ENCODE results near the gene SLC7A9.
"Not testable (repeated sequence)": the region's sequence is repeated elsewhere in the genome, so short reads cannot be mapped to it uniquely, and the experiment has no call there.

The SLC7A9 gene

GRCh38 chr19:32864318-32865007 lies 5.1 kb downstream of the SLC7A9 start:
- DNase-seq (ENCODE audit: low read depth in 2 of 3, low spot score in 2 of 3) = no peak

- no peak for DNase-seq (ENCODE audit: low read depth in 2 of 3, low spot score in 2 of 3)
Observed at GRCh38 chr19:32863841-32864240, 5.7 kb downstream of the SLC7A9 start.

DNA sequence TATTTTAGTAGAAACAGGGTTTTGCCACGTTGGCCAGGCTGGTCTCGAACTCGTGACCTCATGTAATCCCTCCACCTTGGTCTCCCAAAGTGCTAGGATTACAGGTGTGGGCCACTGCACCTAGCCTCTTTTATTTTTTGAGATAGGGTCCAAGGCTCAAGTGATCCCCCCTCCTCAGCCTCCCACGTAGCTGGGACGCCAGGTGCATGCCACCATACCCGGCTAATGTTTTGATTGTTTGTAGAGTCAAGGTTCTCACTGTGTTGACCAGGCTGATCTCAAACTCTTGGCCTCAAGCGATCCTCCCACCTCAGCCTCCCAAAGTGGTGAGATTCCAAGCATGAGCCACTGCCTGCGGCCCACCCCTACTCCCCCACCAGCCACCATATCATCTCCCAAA lies 6.3 kb downstream of the SLC7A9 start:
- no peak for DNase-seq (ENCODE audit: low read depth in 2 of 3, low spot score in 2 of 3)

- DNase-seq (ENCODE audit: low read depth in 2 of 3, low spot score in 2 of 3) = no peak
Observed at GRCh38 chr19:32862741-32863140, 6.8 kb downstream of the SLC7A9 start.

DNA sequence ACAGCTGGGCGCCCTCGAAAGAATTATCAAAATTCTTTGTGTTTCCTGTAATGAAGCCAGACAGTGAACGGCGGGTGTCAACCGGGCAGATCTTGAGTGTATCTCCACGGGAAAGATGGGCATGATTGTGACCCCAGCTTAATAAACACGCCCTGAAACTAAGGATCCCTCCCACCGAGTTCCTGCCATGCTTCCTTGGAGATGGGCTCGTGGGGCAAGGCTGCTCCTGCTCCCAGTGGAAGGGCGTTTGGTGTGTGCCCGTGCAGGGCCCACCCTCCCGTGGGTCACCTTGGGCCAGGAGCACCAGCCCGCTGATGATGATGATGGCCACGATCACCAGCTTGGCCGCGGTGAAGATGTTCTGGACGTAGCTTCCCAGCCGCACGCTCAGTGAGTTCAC lies 7.4 kb downstream of the SLC7A9 start:
- no peak for DNase-seq (ENCODE audit: low read depth in 2 of 3, low spot score in 2 of 3)

DNA sequence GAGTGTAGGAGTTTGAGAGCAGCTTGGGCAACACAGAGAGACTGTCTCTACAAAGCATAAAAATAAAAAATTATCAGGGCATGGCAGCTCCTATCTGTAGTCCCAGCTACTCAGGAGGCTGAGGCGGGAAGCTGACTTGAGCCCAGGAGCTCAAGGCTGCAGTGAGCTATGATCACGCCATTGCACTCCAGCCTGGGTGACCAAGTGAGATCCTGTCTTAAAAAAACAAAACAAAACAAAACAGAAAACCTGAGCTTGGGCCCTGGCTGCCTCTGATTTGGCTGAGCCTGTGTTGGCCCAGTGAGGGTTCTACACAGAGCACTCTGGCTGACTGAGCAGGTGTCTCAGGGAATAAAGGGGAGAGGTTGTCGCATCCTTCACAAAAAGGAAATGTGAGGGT lies 8.0 kb downstream of the SLC7A9 start:
- no peak for DNase-seq (ENCODE audit: low read depth in 2 of 3, low spot score in 2 of 3)

DNA sequence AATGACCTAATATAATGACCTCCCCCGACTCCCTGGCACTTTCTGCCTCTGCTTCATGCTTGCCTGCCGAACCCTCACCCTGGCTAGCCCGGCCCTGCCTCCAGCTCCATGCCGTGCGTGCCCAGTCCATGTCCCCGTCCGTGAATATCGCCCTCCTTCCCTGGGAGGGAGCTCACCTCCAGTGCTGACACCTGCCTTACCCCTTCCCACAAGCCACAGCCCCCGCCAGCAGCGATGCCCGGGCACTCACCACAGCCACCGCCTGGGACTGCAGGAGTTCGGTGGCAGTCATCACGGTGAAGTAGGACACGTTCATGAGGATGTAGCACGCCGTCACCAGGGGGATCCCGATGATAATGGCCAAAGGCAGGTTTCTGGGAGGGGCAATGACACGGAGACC lies 10.0 kb downstream of the SLC7A9 start:
- no peak for DNase-seq (ENCODE audit: low read depth in 2 of 3, low spot score in 2 of 3)

- no peak for DNase-seq (ENCODE audit: low read depth in 2 of 3, low spot score in 2 of 3)
Observed at GRCh38 chr19:32858559-32858958, 11.0 kb downstream of the SLC7A9 start.

- no peak for DNase-seq (ENCODE audit: low read depth in 2 of 3, low spot score in 2 of 3)
Observed at GRCh38 chr19:32858155-32858554, 11.4 kb downstream of the SLC7A9 start.

GRCh38 chr19:32857584-32857983 lies 12.0 kb downstream of the SLC7A9 start:
- no peak for DNase-seq (ENCODE audit: low read depth in 2 of 3, low spot score in 2 of 3)

- not testable (repeated sequence) for DNase-seq (ENCODE audit: low read depth in 2 of 3, low spot score in 2 of 3)
Observed at GRCh38 chr19:32856818-32857217, 12.7 kb downstream of the SLC7A9 start.

DNA sequence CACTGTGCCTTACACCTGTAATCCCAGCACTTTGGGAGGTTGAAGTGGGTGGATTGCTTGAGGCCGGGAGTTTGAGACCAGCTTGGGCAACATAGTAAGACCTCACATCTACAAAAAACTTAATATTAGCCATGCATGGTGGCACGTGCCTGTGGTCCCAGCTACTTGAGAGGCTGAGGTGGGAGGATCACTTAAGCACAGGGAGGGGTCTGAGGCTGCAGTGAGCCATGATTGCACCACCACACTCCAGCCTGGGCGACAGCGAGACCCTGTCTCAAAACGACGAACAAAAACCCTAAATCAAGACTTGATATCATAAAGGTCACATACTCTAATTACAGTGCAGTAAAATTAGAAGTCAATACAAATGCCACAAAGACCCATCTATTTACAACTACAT lies 17.4 kb downstream of the SLC7A9 start:
- DNase-seq (ENCODE audit: low read depth in 2 of 3, low spot score in 2 of 3) = no peak

DNA sequence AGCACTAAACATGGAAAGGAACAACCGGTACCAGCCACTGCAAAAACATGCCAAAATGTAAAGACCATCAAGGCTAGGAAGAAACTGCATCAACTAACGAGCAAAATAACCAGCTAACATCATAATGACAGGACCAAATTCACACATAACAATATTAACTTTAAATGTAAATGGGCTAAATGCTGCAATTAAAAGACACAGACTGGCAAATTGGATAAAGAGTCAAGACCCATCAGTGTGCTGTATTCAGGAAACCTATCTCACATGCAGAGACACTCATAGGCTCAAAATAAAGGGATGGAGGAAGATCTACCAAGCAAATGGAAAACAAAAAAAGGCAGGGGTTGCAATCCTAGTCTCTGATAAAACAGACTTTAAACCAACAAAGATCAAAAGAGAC lies 21.5 kb downstream of the SLC7A9 start:
- not testable (repeated sequence) for DNase-seq (ENCODE audit: low read depth in 2 of 3, low spot score in 2 of 3)

DNA sequence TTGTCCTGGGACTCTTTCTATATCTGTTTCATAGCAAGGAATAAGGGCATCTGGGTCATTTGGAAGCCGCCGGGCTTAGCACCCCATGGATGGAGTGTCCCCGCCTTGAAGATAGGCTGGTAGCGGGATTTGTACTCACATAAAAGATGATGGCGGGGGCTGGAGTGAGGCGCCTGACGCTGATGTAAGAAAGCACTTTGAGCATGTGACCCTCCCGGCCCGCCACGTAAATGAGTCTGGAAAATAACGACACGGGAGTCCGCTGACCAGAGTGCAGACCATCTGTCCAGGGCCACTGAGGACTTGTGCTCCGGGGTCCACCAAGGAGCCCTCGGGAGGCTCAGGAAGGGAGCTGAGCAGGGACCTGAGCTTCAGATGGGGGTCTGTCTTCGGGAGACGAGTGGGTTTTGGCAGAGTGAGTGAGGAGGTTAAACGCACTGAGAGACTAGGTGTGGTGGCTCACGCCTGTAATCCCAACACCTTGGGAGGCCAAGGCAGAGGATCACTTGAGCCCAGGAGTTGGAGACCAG lies 25.8 kb downstream of the SLC7A9 start:
- DNase-seq (ENCODE audit: low read depth in 2 of 3, low spot score in 2 of 3) = no peak

DNA sequence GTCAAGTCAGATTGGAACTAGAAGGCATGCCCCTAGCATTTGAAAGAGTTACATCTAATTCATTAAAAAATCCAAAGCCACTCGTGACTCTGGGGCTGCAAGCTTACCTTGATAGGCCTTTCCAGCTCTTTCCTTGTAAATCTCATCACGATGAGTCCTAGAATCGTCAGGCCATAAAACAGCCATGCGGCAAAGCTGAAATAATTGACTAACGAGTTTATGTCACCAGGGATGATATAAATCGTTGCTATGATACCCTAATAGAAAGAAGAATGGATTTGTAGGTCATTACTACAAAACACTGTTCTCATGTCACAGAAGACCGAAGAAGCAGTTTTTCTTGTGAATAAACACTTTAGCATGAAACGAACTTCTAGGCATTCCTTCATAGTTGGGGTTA lies 27.5 kb downstream of the SLC7A9 start:
- no peak for DNase-seq (ENCODE audit: low read depth in 2 of 3, low spot score in 2 of 3)

DNA sequence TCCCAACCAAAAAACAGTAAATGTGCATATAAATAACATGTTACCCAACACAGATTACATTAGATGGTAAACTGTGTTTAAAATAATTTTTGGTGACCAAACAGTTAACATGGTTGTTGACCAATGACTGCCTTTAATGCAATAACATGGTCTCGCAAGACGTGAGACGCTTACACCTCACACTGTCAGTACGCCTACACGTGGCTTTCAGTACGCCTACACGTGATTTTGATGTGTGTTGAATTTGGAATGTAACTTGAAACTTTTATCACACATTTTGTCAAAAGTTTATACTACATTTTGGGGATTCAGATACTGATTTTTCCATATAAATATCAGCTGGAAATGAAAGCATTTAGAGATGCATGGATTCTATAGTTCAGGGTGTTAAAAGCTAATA lies 32.0 kb downstream of the SLC7A9 start:
- no peak for DNase-seq (ENCODE audit: low read depth in 2 of 3, low spot score in 2 of 3)

DNA sequence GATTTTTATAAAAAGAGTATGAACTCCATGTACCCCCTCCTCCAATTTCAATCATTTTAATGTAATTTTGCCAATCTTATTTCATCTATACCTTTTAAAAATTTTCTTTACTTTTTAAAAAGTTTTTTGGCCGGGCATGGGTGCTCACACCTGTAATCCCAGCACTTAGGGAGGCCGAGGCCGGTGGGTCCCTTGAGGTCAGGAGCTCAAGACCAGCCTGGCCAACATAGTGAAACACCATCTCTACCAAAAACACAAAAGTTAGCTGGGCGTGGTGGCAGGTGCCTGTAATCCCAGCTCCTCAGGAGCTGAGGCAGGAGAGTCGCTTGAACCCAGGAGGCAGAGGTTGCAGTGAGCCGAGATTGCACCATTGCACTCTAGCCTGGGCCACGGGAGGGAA lies 36.2 kb downstream of the SLC7A9 start:
- DNase-seq (ENCODE audit: low read depth in 2 of 3, low spot score in 2 of 3) = not testable (repeated sequence)

GRCh38 chr19:32832825-32833224 lies 36.7 kb downstream of the SLC7A9 start:
- DNase-seq (ENCODE audit: low read depth in 2 of 3, low spot score in 2 of 3) = not testable (repeated sequence)

GRCh38 chr19:32832094-32832493 lies 37.5 kb downstream of the SLC7A9 start:
- not testable (repeated sequence) for DNase-seq (ENCODE audit: low read depth in 2 of 3, low spot score in 2 of 3)

GRCh38 chr19:32831611-32832010 lies 38.0 kb downstream of the SLC7A9 start:
- no peak for DNase-seq (ENCODE audit: low read depth in 2 of 3, low spot score in 2 of 3)

DNA sequence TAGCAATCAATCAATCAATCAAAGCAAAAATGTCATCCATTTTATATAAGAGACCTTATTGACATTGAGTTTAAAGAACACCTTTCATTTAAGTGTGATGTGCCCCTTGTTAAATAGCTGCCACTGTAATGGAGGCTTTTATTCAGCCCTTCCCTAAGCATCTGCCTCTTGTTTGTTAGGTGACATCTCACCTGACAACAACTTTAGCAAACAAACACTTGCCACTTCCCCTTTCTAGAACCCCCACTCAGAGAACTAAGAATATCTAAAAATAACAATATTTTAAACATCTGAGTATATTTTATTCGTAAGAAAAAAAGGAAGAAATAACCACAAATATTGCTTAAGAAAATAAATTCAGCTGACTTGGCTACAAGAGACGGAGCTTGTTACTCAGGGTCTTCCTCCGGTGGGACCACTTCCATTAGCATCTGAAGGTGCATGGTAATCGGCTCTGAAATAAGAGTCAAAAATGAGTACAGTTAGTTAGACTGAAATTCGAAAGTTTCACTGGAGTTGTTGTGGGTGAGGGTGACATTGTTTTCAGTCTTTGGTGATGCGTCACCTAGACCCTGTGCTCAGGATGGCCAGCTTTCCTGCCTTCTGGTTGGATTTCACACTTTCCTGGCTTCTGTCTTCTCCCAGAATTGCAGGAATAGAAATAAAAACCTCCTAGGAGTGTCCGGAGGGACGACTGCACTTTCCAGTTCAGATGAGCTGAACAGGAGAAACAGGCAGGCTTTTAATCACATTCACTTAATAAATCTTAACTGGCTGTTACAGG lies 39.1 kb downstream of the SLC7A9 start:
- DNase-seq (ENCODE audit: low read depth in 2 of 3, low spot score in 2 of 3) = no peak

GRCh38 chr19:32829345-32829896 lies 40.1 kb downstream of the SLC7A9 start:
- DNase-seq (ENCODE audit: low read depth in 2 of 3, low spot score in 2 of 3) = no peak
